ENCODE results near the gene GPI. TPM values are rescaled to one million over a fixed set of nuclear protein-coding genes. Genes with fewer than 3 reads are reported as not detected.

GPI gene
- total RNA-seq, 1 donor from 2014 or later: 223 TPM

- DNase-seq (ENCODE audit: low read depth): no peak
These were observed 38.8 kb downstream of the GPI start for GRCh38 chr19:34403784-34404108.

GRCh38 chr19:34404109-34404909 is 39.3 kb downstream of the GPI start, which contains the start of gene PDCD2L:
PDCD2L (plus strand) TSS chr19:34404399; CDS start chr19:34404431, 32 bp downstream.
- H3K4me3 ChIP-seq (ENCODE audit: low read depth, low read length): peak within 1 kb of the TSS; percentile 90
- peaks cover 2% of the 10 kb centered on the region for H3K36me3 ChIP-seq (ENCODE audit: control insufficient read depth, insufficient read depth, low read length)
- peak; percentile 61 for DNase-seq (ENCODE audit: low read depth)
- TF ChIP-seq CTCF (IDR thresholded peaks at IDR 0.05; ENCODE audit: insufficient read depth, low read length, poor library complexity, severe bottlenecking): no peak
- H3K27me3 ChIP-seq (ENCODE audit: control insufficient read depth, insufficient read depth, low read length): no peaks in the 10 kb centered on the region

More at GRCh38 chr19:34403784-34404108, 38.8 kb downstream of the GPI start:
- Histone ChIP-seq H3K36me3 (ENCODE audit: control insufficient read depth, insufficient read depth, low read length) (peaks cover 2% of the 10 kb centered on the region), H3K27me3 (ENCODE audit: control insufficient read depth, insufficient read depth, low read length) (no peaks in the 10 kb centered on the region), H3K4me3 (ENCODE audit: low read depth, low read length) (peak overlapping the region; percentile 90)
- TF ChIP-seq CTCF (IDR thresholded peaks at IDR 0.05; ENCODE audit: insufficient read depth, low read length, poor library complexity, severe bottlenecking): no peak

GRCh38 chr19:34405892-34406660 is 41.1 kb downstream of the GPI start:
- Histone ChIP-seq H3K36me3 (ENCODE audit: control insufficient read depth, insufficient read depth, low read length) (no peaks in the 10 kb centered on the region), H3K27me3 (ENCODE audit: control insufficient read depth, insufficient read depth, low read length) (no peaks in the 10 kb centered on the region)
- TF ChIP-seq CTCF (IDR thresholded peaks at IDR 0.05; ENCODE audit: insufficient read depth, low read length, poor library complexity, severe bottlenecking): no peak

GRCh38 chr19:34408411-34408810 is 43.4 kb downstream of the GPI start:
- DNase-seq (ENCODE audit: low read depth): no peak
- Histone ChIP-seq H3K36me3 (ENCODE audit: control insufficient read depth, insufficient read depth, low read length) (no peaks in the 10 kb centered on the region), H3K27me3 (ENCODE audit: control insufficient read depth, insufficient read depth, low read length) (no peaks in the 10 kb centered on the region), H3K4me3 (ENCODE audit: low read depth, low read length) (no peak overlapping the region)
- TF ChIP-seq CTCF (IDR thresholded peaks at IDR 0.05; ENCODE audit: insufficient read depth, low read length, poor library complexity, severe bottlenecking): no peak

More at GRCh38 chr19:34405892-34406660, 41.1 kb downstream of the GPI start:
- DNase-seq (ENCODE audit: low read depth): no peak
- H3K4me3 ChIP-seq (ENCODE audit: low read depth, low read length): no peak overlapping the region

- no peak overlapping the region for H3K4me3 ChIP-seq (ENCODE audit: low read depth, low read length)
- DNase-seq (ENCODE audit: low read depth): no peak
- TF ChIP-seq CTCF (IDR thresholded peaks at IDR 0.05; ENCODE audit: insufficient read depth, low read length, poor library complexity, severe bottlenecking): no peak
- H3K27me3 ChIP-seq (ENCODE audit: control insufficient read depth, insufficient read depth, low read length): no peaks in the 10 kb centered on the region
- no peaks in the 10 kb centered on the region for H3K36me3 ChIP-seq (ENCODE audit: control insufficient read depth, insufficient read depth, low read length)
These were observed 44.5 kb downstream of the GPI start for GRCh38 chr19:34409189-34410164.
